ENCODE measurements around the gene ZNF605.
"Not testable (repeated sequence)": the region's sequence is repeated elsewhere in the genome, so short reads cannot be mapped to it uniquely, and the experiment has no call there.

The ZNF605 gene

GRCh38 chr12:132956011-132956788 is at the start of gene ZNF605:
ZNF605 (minus strand) TSS chr12:132956306; CDS start chr12:132945635, 10,671 bp downstream.
- peak; percentile 85 for DNase-seq

- no peak for DNase-seq
Measured at GRCh38 chr12:132998741-132999140, 42.6 kb upstream of the ZNF605 start.

DNA sequence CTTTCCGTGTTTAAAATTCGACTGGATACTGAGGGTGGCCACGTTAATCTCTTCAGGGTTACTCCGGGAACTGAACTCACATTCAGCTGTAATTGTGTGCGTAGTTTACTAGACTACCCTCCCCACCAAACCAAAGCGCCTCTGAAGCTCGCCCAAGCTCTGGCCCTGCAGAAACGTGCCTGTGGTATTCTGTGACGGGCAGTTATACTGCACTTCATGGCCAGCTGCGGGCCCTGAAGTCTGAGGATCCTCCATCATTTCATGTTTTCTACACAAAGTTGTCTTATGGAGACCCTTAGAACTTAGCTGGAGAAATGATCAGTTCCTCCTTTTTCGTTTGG is 30.7 kb upstream of the ZNF605 start:
- DNase-seq, result no peak

GRCh38 chr12:132986001-132986884 is 30.1 kb upstream of the ZNF605 start, which contains the start of gene ZNF26:
ZNF26 (plus strand) TSS chr12:132986367; CDS start chr12:132986841, 474 bp downstream.
- DNase-seq, result peak; percentile 90

DNA sequence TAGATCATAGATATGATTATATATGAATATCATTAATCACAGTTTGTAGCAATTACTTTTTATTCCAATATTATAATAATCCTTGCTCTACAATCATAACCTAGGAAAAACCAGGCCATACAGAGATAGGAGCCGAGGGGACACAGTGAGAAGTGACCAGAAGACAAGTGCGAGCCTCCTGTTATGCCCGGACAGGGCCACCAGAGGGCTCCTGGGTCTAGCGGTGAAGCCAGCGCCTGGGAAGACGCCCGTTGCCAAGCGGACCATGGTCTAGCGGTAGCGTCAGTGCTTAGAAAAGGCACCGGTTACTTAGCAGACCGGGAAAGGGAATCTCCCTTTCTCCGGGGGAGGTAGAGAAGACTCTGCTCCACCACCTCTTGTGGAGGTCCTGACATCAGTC is 20.8 kb upstream of the ZNF605 start:
- DNase-seq, result peak; percentile 37

DNA sequence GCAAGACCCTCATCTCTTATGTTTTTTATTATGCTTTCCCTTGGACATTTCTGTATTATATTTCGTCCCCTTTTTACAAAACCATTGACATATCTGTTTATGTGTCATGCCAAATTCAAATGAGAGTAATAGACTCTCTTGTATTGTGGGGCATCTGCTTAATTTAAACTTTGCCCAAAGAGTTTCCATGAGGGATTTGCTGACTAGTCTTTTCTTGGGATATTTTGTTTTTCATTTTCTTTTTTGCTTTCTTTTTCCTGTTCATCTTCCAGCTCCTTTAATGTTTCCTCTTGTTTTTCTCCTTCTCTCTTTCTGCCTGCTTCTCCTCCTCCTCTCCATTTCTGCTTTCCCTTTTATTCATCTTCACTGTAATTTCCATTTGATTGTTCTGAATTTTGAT is 16.3 kb upstream of the ZNF605 start:
- DNase-seq, result no peak

DNA sequence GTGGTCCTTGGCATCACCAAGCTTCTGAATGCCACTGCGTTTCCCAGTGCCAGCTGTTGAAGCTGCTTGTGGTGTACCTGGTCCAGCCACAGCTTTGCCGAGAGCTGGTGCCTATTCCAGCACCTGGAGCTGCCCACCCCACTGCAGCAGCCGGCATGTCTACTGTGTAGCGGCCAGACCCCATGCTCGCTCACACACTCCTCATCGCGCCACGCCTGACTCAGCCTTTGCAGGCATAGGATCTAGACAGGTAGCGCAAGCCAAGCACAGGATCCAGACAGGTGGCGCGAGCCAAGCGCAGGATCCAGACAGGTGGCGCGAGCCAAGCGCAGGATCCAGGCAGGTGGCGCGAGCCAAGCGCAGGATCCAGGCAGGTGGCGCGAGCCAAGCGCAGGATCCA is 11.6 kb upstream of the ZNF605 start:
- no peak for DNase-seq

GRCh38 chr12:132966676-132967415 is 10.7 kb upstream of the ZNF605 start:
- no peak for DNase-seq

DNA sequence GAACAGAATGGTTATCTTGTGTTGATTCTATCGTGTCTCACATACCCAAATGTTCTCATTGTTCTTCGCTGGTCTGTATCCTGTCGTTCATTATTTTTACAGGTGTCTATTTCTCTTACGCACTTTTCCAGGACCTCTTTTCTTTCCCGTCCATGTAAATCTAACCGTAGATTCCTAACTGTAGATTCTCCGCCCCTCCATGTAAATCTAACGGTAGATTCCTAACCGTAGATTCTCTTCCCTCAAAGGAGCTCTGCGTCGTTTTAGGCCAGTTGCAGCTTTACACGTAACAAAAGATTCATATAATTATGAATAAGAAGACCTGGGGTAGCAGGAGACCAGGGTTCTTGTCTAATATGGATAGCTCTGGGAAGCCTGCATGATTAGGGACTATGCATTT is 9.7 kb upstream of the ZNF605 start:
- DNase-seq, result no peak

DNA sequence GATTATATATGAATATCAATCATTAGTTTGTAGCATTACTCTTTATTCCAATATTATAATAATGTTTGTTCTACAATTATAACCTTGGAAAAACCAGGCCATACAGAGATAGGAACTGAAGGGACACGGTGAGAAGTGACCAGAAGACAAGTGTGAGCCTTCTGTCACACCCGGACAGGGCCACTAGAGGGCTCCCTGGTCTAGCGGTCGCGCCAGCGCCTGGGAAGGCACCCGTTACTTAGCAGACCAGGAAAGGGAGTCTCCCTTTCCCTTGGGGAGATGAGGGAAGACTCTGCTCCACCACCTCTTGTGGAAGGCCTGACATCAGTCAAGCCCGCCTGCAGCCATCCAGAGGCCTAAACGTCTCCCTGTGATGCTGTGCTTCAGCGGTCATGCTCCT is 7.8 kb upstream of the ZNF605 start:
- DNase-seq, result not testable (repeated sequence)

DNA sequence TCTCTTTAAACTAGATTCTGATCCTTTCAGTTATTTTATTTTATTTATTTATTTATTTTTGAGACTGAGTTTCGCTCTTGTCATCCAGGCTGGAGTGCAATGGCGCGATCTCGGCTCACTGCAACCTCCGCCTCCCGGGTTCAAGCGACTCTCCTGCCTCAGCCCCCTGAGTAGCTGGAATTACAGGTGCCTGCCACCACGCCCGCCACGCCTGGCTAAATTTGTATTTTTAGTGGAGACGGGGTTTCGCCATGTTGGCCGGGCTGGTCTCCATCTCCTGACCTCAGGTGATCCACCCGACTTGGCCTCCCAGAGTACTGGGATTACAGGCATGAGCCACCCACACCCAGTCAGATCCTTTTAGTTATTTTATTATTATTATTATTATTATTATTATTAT is 5.7 kb upstream of the ZNF605 start:
- not testable (repeated sequence) for DNase-seq

DNA sequence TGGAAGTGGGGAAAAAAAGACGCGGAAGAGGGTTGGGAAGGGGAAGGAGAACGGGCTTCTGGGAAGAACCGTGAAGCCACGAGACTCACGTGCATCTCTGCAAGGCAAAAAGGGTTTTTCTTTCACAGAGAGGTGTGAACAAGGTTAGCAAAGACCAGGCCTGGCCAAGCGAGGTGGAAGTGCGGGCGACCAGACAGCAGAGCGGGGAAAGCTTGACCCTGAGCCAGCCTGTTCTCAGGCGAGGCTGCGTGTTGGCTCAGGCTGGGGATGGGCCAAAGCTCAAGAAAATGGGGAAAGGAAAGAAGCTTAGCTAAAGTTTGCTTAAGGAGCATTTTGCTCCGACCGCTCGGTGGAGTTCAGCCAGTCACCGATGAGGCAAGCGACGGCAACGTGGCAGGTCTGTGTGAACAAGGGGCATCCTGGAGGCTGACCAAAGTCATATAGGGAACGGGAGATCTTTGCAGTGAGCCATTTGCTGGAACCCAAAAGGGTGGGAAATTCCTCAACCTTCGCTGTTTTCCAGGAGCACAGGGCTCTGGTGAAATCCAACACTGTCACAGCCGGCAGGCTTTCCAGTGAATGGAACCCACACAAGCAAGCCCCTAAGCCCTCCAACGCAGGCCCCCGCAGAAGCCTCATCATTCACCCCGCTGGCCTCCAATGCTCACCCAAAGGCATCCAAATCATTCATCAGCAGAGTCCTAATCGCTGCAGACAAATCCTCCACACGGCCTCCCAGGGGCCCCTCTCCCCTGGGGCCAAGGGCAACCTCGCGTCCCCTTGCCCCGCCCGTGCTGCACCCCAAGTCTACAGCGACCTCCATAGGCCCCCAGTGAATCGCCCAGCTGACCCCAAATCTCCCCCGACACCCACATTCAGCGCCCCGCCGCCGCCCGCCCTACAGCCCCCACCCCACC is 754 bp downstream of the ZNF605 start:
- DNase-seq, result no peak

DNA sequence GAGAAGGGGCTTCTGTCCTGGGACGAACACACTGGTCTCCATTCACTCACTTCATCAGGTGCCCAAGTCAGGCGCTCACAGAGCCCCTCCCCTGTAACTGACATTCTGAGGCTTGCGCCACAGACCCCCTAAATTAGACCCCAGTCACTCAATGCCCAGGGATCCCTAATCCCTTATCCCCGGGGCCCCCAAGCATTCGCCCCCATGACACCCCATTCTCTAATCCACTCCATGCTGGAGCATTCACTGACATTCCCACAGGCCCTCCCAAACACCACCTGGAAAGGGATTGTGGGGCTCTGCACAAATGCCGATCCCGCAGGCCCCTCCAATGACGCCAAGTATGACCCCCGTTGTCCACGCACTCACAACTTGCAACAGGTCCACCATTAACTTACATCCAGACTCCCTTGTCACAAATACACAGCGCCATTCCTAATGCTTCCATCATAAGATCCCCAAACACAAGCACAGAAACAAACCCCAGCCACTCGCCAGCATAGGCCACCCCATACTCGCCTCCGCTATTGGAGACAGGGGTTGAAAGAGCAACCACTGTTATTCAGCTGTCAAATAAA is 1.5 kb downstream of the ZNF605 start:
- no peak for DNase-seq

GRCh38 chr12:132953771-132954170 is 2.3 kb downstream of the ZNF605 start:
- DNase-seq, result no peak

DNA sequence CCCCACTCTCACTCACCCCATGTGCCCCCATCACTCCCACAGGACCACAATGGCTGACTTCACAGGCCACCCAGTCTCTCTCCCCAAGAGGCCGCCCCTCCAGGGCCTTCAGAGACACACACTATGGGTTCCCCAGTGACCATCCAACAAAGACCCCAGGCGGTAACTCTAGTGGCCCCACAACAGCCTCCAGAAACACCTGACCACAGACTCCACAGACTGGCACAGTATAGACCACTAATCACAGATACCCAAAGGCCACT is 3.0 kb downstream of the ZNF605 start:
- no peak for DNase-seq

DNA sequence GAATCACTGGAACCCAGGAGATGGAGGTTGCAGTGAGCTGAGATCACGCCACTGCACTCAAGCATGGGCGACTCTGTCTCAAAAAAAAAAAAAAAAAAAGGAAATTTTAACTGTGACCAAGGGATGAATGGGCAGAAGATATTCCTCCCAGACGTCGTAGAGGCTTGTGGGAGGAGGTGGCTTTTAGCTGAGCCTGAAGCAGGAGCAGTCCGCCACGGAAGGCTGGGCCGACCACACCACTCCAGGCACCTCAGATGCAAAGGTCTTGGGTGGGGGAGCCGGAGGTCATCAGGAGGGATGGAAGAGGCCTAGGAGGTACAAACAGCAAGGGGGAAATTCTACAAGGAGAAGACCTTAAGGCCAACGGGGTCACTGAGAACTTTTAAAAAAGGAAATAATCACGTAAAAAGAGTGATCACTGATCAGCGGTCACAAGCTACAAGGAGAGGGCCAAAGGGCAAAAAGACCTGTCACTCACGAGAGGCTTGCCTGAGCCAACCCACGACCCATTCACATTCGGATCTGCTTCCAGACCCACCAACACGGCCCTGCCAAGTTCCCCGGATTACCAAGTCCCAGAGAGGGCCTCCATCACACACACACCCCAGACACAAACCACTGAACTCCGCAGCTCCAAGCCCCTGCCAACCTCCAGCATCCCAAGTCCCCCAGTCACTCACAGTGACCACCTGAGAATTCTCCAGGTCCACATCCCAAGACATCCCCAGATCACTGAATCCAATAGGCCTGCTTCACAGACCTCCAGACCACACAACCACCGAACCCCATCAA is 3.5 kb downstream of the ZNF605 start:
- no peak for DNase-seq

- DNase-seq, result no peak
Measured at GRCh38 chr12:132951649-132952048, 4.5 kb downstream of the ZNF605 start.

DNA sequence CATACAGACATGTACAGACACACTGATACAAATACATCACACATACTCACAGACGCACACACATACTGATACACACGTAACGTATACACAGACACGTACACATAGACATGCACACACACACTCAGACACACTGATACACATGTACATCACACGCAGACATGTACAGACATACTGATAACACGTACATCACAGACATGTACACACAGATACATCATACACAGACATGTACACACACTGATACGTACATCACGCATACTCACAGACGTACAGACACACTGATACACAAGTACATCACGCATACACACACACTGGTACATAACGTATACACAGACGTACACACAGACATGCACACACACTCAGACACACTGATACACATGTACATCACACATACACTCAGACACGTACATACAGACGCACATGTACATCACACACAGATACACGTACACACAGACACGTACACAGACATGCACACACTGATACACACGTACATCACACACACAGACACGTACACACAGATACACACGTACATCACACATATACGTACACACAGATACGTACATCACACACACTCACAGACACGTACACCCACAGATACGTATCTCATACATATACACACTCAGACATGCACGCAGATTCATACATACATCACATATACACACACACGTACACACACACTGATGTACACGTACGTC is 5.1 kb downstream of the ZNF605 start:
- no peak for DNase-seq

DNA sequence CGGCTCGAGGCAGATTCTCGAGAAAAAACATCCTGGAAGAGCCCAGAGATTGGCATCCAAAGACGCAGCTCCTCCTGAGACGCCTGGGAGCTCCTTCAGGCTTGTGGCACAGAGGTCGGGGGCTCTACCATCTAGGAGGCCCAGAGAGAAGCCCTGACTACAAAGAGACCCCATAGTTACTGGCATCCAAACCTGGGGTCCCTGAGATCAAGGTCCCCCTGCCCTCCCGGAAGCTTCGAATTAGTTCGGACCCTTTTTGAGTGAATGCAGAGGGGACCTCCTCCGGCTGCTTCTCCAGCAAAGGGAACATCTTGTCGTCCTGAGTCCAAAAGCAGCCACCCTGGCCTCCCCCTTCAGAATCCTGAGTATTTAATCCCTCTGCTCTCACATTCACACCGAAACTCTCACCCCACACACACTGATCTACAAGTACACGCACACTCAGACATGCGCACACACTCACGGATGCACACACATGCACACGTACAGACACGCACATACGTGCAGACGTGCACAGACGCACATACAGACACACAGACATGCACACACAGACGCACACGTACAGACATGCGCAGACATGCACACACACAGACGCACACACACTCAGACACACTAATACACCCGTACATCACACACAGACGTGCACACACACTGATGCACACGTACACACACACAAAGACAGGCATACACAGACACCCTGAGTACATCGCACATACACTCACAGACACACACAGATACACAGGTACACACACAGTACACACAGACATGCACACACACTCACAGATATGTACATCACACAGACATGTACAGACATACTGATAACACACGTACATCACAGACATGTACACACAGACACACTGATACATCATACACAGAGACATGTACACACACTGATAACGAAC is 5.9 kb downstream of the ZNF605 start:
- DNase-seq, result no peak
